ENCODE measurements around the gene SRPK1.

The SRPK1 gene

GRCh38 chr6:35892482-35892881, 28.4 kb downstream of the SRPK1 start:
- H3K79me1 ChIP-seq (ENCODE audit: low read length): peaks cover 5% of the 10 kb centered on the region
- H2AK5ac ChIP-seq (ENCODE audit: low read length): no peak overlapping the region
- no peaks in the 10 kb centered on the region for H3K27me3 ChIP-seq (ENCODE audit: insufficient read depth, low read length)
- H3K14ac ChIP-seq (ENCODE audit: low read length): no peak overlapping the region
- H3K4ac ChIP-seq (ENCODE audit: low read depth, low read length): peak overlapping the region; percentile 83
- no peak overlapping the region for H2AFZ ChIP-seq (ENCODE audit: insufficient read depth, low read length, poor library complexity)
- no peak overlapping the region for H4K8ac ChIP-seq (ENCODE audit: low read depth, low read length)
- peaks cover 12 to 19% of the 10 kb centered on the region in 2 experiments for H3K4me1 ChIP-seq (ENCODE audit: control insufficient read depth in 1 of 2, insufficient read depth in 2 of 2, low read length in 2 of 2)
- no peak for DNase-seq
- no peak overlapping the region for H2BK5ac ChIP-seq (ENCODE audit: low read depth, low read length, poor library complexity)
- peak overlapping the region; percentile 84 for H3K18ac ChIP-seq (ENCODE audit: low read length)
- peak overlapping the region; percentile 14 for H4K91ac ChIP-seq (ENCODE audit: low read depth, low read length)
- peaks cover 3% of the 10 kb centered on the region for H3K79me2 ChIP-seq (ENCODE audit: control insufficient read depth, insufficient read depth, low read length, poor library complexity)
- WGBS (ENCODE audit: extremely low coverage, insufficient coverage, insufficient read length): no CpG with 5 or more reads among the region's 5 CpGs
- H3K4me2 ChIP-seq (ENCODE audit: low read length): no peak overlapping the region
- H3K23ac ChIP-seq (ENCODE audit: low read length): no peak overlapping the region
- no peak overlapping the region for H2BK12ac ChIP-seq (ENCODE audit: low read length)
- no peak overlapping the region for H2BK120ac ChIP-seq (ENCODE audit: insufficient read depth, low read length, poor library complexity)
- no peak overlapping the region for H3K9ac ChIP-seq (ENCODE audit: low read length)
- no peak overlapping the region for H4K12ac ChIP-seq (ENCODE audit: low read depth, low read length)
- H3K36me3 ChIP-seq (ENCODE audit: control insufficient read depth in 1 of 2, insufficient read depth in 2 of 2, low read length in 2 of 2): peaks cover 0 to 5% of the 10 kb centered on the region in 2 experiments
- no peak overlapping the region for H3K4me3 ChIP-seq (ENCODE audit: low read depth, low read length)
- H3K9me3 ChIP-seq (ENCODE audit: insufficient read depth, low read depth, low read length): no peaks in the 10 kb centered on the region
- H3K27ac ChIP-seq (ENCODE audit: low read depth, low read length): no peak overlapping the region

DNA sequence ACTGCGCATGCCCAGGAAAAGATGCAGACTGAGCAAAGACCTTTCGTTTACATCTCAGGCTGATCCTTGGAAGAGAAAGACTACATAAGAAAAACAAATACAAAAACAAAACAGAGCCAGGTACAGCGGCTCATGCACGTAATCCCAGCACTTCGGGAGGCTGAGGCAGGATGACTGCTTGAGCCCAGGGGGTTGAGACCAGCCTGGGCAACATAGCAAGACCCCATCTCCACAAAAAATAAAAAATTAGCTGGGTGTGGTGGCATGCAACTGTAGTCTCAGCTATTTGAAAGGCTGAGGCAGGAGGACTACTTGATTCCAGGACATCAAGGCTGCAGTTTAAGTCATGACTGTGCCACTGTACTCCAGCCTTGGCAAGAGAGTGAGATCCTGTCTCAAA, 41.7 kb downstream of the SRPK1 start:
- WGBS (ENCODE audit: extremely low coverage, insufficient coverage, insufficient read length): no CpG with 5 or more reads among the region's 5 CpGs
- H3K27me3 ChIP-seq (ENCODE audit: insufficient read depth, low read length): no peaks in the 10 kb centered on the region

GRCh38 chr6:35876902-35877301, 44.0 kb downstream of the SRPK1 start:
- H3K27ac ChIP-seq (ENCODE audit: low read depth, low read length): no peak overlapping the region
- H3K9ac ChIP-seq (ENCODE audit: low read length): no peak overlapping the region
- no peak overlapping the region for H3K4me3 ChIP-seq (ENCODE audit: low read depth, low read length)
- no peak overlapping the region for H3K14ac ChIP-seq (ENCODE audit: low read length)
- no peaks in the 10 kb centered on the region for H3K27me3 ChIP-seq (ENCODE audit: insufficient read depth, low read length)
- DNase-seq: no peak
- no CpG with 5 or more reads among the region's 2 CpGs for WGBS (ENCODE audit: extremely low coverage, insufficient coverage, insufficient read length)
- H4K8ac ChIP-seq (ENCODE audit: low read depth, low read length): no peak overlapping the region
- H4K91ac ChIP-seq (ENCODE audit: low read depth, low read length): no peak overlapping the region
- H2BK12ac ChIP-seq (ENCODE audit: low read length): no peak overlapping the region
- no peak overlapping the region for H4K12ac ChIP-seq (ENCODE audit: low read depth, low read length)
- no peak overlapping the region for H3K4me2 ChIP-seq (ENCODE audit: low read length)
- H2BK120ac ChIP-seq (ENCODE audit: insufficient read depth, low read length, poor library complexity): no peak overlapping the region
- H3K4me1 ChIP-seq (ENCODE audit: control insufficient read depth in 1 of 2, insufficient read depth in 2 of 2, low read length in 2 of 2): no peaks in the 10 kb centered on the region
- no peak overlapping the region for H3K18ac ChIP-seq (ENCODE audit: low read length)
- no peak overlapping the region for H3K23ac ChIP-seq (ENCODE audit: low read length)
- no peaks in the 10 kb centered on the region for H3K9me3 ChIP-seq (ENCODE audit: insufficient read depth, low read depth, low read length)
- H2BK5ac ChIP-seq (ENCODE audit: low read depth, low read length, poor library complexity): no peak overlapping the region
- H3K4ac ChIP-seq (ENCODE audit: low read depth, low read length): no peak overlapping the region
- no peaks in the 10 kb centered on the region for H3K79me1 ChIP-seq (ENCODE audit: low read length)
- no peak overlapping the region for H2AK5ac ChIP-seq (ENCODE audit: low read length)
- no peaks in the 10 kb centered on the region for H3K79me2 ChIP-seq (ENCODE audit: control insufficient read depth, insufficient read depth, low read length, poor library complexity)
- H2AFZ ChIP-seq (ENCODE audit: insufficient read depth, low read length, poor library complexity): no peak overlapping the region
- peaks cover 14 to 17% of the 10 kb centered on the region in 2 experiments for H3K36me3 ChIP-seq (ENCODE audit: control insufficient read depth in 1 of 2, insufficient read depth in 2 of 2, low read length in 2 of 2)

More for the DNA sequence above, 41.7 kb downstream of the SRPK1 start:
- H3K14ac ChIP-seq (ENCODE audit: low read length): no peak overlapping the region
- H2BK12ac ChIP-seq (ENCODE audit: low read length): no peak overlapping the region
- no peak overlapping the region for H3K18ac ChIP-seq (ENCODE audit: low read length)
- no peak overlapping the region for H3K4me2 ChIP-seq (ENCODE audit: low read length)
- no peaks in the 10 kb centered on the region for H3K4me1 ChIP-seq (ENCODE audit: control insufficient read depth in 1 of 2, insufficient read depth in 2 of 2, low read length in 2 of 2)
- H3K9me3 ChIP-seq (ENCODE audit: insufficient read depth, low read depth, low read length): no peaks in the 10 kb centered on the region
- H3K4me3 ChIP-seq (ENCODE audit: low read depth, low read length): no peak overlapping the region
- H3K27ac ChIP-seq (ENCODE audit: low read depth, low read length): no peak overlapping the region
- no peak overlapping the region for H3K23ac ChIP-seq (ENCODE audit: low read length)
- no peak overlapping the region for H2AK5ac ChIP-seq (ENCODE audit: low read length)
- no peak overlapping the region for H2BK5ac ChIP-seq (ENCODE audit: low read depth, low read length, poor library complexity)
- H3K79me1 ChIP-seq (ENCODE audit: low read length): no peaks in the 10 kb centered on the region
- H3K4ac ChIP-seq (ENCODE audit: low read depth, low read length): no peak overlapping the region
- H2AFZ ChIP-seq (ENCODE audit: insufficient read depth, low read length, poor library complexity): no peak overlapping the region
- H3K9ac ChIP-seq (ENCODE audit: low read length): no peak overlapping the region
- no peak overlapping the region for H4K91ac ChIP-seq (ENCODE audit: low read depth, low read length)
- no peak for DNase-seq
- H2BK120ac ChIP-seq (ENCODE audit: insufficient read depth, low read length, poor library complexity): no peak overlapping the region
- H3K79me2 ChIP-seq (ENCODE audit: control insufficient read depth, insufficient read depth, low read length, poor library complexity): no peaks in the 10 kb centered on the region
- H4K8ac ChIP-seq (ENCODE audit: low read depth, low read length): no peak overlapping the region
- peaks cover 15 to 16% of the 10 kb centered on the region in 2 experiments for H3K36me3 ChIP-seq (ENCODE audit: control insufficient read depth in 1 of 2, insufficient read depth in 2 of 2, low read length in 2 of 2)
- H4K12ac ChIP-seq (ENCODE audit: low read depth, low read length): no peak overlapping the region

DNA sequence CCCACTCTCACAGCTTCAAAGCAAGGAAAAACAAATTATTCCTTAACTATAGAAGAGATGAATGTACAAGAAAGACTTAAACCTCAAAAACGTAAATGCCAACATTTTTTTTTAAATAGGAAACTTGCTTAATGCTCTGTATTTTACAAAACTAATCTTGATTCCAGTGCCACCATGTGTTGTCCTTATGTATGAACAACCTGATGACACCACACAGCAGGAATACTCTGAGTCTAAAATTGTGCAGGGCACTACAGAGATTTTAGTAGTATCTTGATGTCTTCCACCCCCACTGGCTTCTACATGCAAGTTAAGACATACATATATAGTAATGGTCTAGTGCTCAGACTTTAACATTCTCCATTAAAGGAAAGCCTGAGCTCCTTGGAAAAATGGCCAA, 46.2 kb downstream of the SRPK1 start:
- Histone ChIP-seq H3K79me1 (ENCODE audit: low read length) (no peaks in the 10 kb centered on the region), H2AFZ (ENCODE audit: insufficient read depth, low read length, poor library complexity) (no peak overlapping the region), H3K4me1 (ENCODE audit: control insufficient read depth in 1 of 2, insufficient read depth in 2 of 2, low read length in 2 of 2) (no peaks in the 10 kb centered on the region), H3K4me2 (ENCODE audit: low read length) (no peak overlapping the region), H4K91ac (ENCODE audit: low read depth, low read length) (no peak overlapping the region), H2BK12ac (ENCODE audit: low read length) (no peak overlapping the region), H2BK120ac (ENCODE audit: insufficient read depth, low read length, poor library complexity) (no peak overlapping the region), H3K27me3 (ENCODE audit: insufficient read depth, low read length) (no peaks in the 10 kb centered on the region), H3K9ac (ENCODE audit: low read length) (no peak overlapping the region), H2BK5ac (ENCODE audit: low read depth, low read length, poor library complexity) (no peak overlapping the region), H3K79me2 (ENCODE audit: control insufficient read depth, insufficient read depth, low read length, poor library complexity) (no peaks in the 10 kb centered on the region), H3K4ac (ENCODE audit: low read depth, low read length) (no peak overlapping the region), H3K14ac (ENCODE audit: low read length) (no peak overlapping the region), H3K36me3 (ENCODE audit: control insufficient read depth in 1 of 2, insufficient read depth in 2 of 2, low read length in 2 of 2) (peaks cover 14 to 15% of the 10 kb centered on the region in 2 experiments), H3K4me3 (ENCODE audit: low read depth, low read length) (no peak overlapping the region), H3K9me3 (ENCODE audit: insufficient read depth, low read depth, low read length) (no peaks in the 10 kb centered on the region), H4K12ac (ENCODE audit: low read depth, low read length) (no peak overlapping the region), H2AK5ac (ENCODE audit: low read length) (no peak overlapping the region), H4K8ac (ENCODE audit: low read depth, low read length) (no peak overlapping the region), H3K27ac (ENCODE audit: low read depth, low read length) (no peak overlapping the region), H3K23ac (ENCODE audit: low read length) (no peak overlapping the region), H3K18ac (ENCODE audit: low read length) (no peak overlapping the region)
- no CpG with 5 or more reads among the region's 1 CpG for WGBS (ENCODE audit: extremely low coverage, insufficient coverage, insufficient read length)
- no peak for DNase-seq

Measured in trophoblast cell (in vitro differentiated cells and primary cell).